ENCODE measurements around the gene MAF.

The MAF gene

GRCh38 chr16:79573884-79574283 is 26.7 kb downstream of the MAF start:
- no peak for DNase-seq (ENCODE audit: low read depth)

GRCh38 chr16:79573071-79573470 is 27.5 kb downstream of the MAF start:
- in situ Hi-C loops (cut with HindIII; ENCODE audit: low sequenced_read_pairs): no loop called here
- DNase-seq (ENCODE audit: low read depth): no peak
- no peak for TF ChIP-seq CTCF (IDR thresholded peaks at IDR 0.05; ENCODE audit: low read depth, low read length, missing control alignments)
- H3K4me3 ChIP-seq (ENCODE audit: low read depth, low read length): no peak overlapping the region

More at GRCh38 chr16:79573884-79574283, 26.7 kb downstream of the MAF start:
- in situ Hi-C loops (cut with HindIII; ENCODE audit: low sequenced_read_pairs): no loop called here
- TF ChIP-seq CTCF (IDR thresholded peaks at IDR 0.05; ENCODE audit: low read depth, low read length, missing control alignments): no peak
- H3K4me3 ChIP-seq (ENCODE audit: low read depth, low read length): no peak overlapping the region

GRCh38 chr16:79571903-79572535 is 28.5 kb downstream of the MAF start:
- no peak for DNase-seq (ENCODE audit: low read depth)
- no peak overlapping the region for H3K4me3 ChIP-seq (ENCODE audit: low read depth, low read length)
- TF ChIP-seq CTCF (IDR thresholded peaks at IDR 0.05; ENCODE audit: low read depth, low read length, missing control alignments): no peak
- in situ Hi-C loops (cut with HindIII; ENCODE audit: low sequenced_read_pairs): no loop called here

- in situ Hi-C loops (cut with HindIII; ENCODE audit: low sequenced_read_pairs): no loop called here
These were observed 29.3 kb downstream of the MAF start for GRCh38 chr16:79571065-79571902.

GRCh38 chr16:79564671-79565107 is 35.8 kb downstream of the MAF start:
- no peak overlapping the region for H3K4me3 ChIP-seq (ENCODE audit: low read depth, low read length)
- no peak for TF ChIP-seq CTCF (IDR thresholded peaks at IDR 0.05; ENCODE audit: low read depth, low read length, missing control alignments)
- in situ Hi-C loops (cut with HindIII; ENCODE audit: low sequenced_read_pairs): no loop called here
- DNase-seq (ENCODE audit: low read depth): no peak

More at GRCh38 chr16:79571065-79571902, 29.3 kb downstream of the MAF start:
- H3K4me3 ChIP-seq (ENCODE audit: low read depth, low read length): no peak overlapping the region
- TF ChIP-seq CTCF (IDR thresholded peaks at IDR 0.05; ENCODE audit: low read depth, low read length, missing control alignments): no peak
- DNase-seq (ENCODE audit: low read depth): no peak

- H3K4me3 ChIP-seq (ENCODE audit: low read depth, low read length): no peak overlapping the region
- no peak for DNase-seq (ENCODE audit: low read depth)
- in situ Hi-C loops (cut with HindIII; ENCODE audit: low sequenced_read_pairs): no loop called here
- no peak for TF ChIP-seq CTCF (IDR thresholded peaks at IDR 0.05; ENCODE audit: low read depth, low read length, missing control alignments)
These were observed 36.6 kb downstream of the MAF start for GRCh38 chr16:79563921-79564320.
